VCaP (cell line): ENCODE results near the gene LEF1.
A peak's percentile ranks its signal among the peaks of the same experiment; 100 is the strongest.

Experiments
- H3K27ac ChIP-seq: fragments of 450-650 bp; 2 replicates; pipeline ENCODE4 v1.5.1; 2017
- TF ChIP-seq, protein P1 (sequence below): fragments of 450-650 bp; conservative IDR thresholded peaks from 2 replicates; pipeline ENCODE4 v1.5.1; 2017; ENCODE audit warnings: mild to moderate bottlenecking, moderate library complexity

LEF1 gene

DNA sequence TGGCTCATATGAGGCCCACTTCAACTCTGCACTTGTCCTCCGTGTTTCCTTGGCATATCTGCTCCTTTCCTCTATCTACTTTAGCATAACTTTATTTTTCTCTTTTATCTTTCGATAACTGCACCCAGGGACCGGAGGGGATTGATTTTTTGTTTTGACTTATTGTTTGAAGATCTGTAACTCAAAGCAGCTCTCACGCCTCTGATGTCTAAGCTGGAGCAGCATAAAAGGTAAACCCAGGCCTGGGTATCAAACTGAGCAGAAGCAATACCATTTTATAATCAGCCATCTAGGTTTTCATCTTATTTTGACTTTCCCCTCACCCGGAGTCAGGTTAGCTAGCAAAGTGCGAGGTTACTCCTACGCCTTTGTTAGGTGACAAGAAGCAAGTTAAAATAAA lies 28.4 kb downstream of the LEF1 start:
- TF ChIP-seq, protein P1, sequence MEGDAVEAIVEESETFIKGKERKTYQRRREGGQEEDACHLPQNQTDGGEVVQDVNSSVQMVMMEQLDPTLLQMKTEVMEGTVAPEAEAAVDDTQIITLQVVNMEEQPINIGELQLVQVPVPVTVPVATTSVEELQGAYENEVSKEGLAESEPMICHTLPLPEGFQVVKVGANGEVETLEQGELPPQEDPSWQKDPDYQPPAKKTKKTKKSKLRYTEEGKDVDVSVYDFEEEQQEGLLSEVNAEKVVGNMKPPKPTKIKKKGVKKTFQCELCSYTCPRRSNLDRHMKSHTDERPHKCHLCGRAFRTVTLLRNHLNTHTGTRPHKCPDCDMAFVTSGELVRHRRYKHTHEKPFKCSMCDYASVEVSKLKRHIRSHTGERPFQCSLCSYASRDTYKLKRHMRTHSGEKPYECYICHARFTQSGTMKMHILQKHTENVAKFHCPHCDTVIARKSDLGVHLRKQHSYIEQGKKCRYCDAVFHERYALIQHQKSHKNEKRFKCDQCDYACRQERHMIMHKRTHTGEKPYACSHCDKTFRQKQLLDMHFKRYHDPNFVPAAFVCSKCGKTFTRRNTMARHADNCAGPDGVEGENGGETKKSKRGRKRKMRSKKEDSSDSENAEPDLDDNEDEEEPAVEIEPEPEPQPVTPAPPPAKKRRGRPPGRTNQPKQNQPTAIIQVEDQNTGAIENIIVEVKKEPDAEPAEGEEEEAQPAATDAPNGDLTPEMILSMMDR: no peak
- no peak overlapping the region for H3K27ac ChIP-seq

DNA sequence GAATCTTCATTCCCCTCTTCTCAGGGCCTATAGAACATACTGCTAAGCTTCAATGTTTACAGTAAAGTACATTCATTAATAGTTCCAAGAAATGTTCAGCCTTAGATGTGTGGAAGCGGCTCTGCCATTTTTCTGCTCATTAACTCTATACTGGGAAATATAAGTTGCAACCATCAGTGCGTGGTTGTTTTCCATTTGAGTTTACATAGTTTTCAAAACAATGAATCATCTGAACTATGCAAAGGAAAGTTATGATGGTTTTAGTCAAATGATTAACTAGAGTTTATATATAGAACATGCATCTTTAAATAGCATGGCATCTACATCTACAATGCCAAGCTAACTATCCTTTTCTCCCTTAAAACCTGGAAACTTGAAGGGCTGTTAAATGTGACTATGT lies 29.6 kb downstream of the LEF1 start:
- H3K27ac ChIP-seq: no peak overlapping the region
- TF ChIP-seq, protein P1: no peak

DNA sequence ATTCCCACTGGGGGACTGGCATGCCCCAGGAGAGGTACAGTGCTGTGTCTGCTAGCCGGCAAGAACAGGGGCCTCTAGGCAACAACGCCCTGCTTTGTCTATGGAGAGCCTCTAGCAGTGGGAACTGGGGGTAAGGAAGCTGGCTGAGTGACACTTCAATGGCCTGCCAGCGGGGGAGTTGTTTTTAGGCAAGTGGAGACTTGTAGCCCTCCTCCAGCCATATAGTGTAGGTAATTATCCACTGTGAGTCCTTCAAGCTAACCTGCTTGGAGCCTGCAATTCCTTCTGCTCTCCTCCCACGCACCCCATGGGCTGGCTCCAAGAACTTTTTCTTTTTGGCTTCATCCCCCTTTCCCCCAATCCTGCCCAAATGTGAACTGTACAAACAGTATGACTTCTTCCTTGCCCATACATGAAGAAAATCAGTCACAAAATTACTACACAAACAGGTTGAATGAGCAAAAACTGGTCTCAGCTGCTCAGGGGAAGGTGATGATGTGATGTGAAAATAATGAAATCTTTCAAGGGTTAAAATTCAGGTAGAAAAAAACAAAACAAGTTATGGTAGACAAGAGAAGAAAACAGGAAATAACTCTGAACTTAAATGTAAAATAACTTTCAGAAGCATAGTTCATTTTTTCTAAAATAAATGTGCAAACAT lies 33.1 kb downstream of the LEF1 start:
- TF ChIP-seq, protein P1: no peak
- peak overlapping the region; percentile 39 for H3K27ac ChIP-seq

DNA sequence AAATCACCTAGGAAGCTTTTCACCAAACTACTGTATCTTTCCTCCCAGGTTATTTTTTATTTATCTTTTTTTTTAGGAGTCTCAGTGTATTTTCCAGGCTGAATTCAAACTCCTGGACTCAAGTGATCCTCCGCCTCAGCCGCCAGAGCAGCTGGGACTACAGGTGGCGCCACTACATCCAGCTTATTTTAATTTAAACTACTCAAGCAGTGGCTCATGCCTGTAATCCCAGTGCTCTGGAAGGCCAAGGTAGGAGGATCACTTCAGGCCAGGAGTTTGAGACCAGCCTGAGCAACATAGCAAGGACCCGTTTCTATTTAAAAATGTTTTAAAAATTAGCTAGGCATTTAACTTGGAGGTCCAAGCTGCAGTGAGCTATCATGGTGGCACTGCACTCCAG lies 37.8 kb downstream of the LEF1 start:
- no peak overlapping the region for H3K27ac ChIP-seq
- TF ChIP-seq, protein P1: 0 out of 2 replicates have a peak, but pooled peaks have one; percentile 10

DNA sequence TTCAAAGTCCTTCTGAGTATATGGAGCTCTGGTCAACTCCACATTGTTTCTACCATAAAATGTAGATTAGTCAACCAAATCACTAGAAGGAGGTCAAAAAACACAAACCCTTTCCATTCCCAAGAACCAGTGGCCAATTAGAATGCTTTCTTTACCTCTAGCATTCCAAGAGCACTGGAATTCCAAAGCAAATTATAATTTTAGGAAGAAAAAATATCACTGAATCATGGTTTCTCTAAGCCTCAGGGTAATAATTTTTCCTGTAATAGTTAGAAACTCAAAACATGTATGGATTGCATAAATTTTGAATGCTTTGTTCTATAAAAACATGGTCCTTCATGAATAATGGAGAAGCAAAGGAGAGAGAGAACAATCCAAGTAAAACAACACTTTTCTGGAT lies 39.5 kb downstream of the LEF1 start:
- H3K27ac ChIP-seq: no peak overlapping the region
- TF ChIP-seq, protein P1: no peak

DNA sequence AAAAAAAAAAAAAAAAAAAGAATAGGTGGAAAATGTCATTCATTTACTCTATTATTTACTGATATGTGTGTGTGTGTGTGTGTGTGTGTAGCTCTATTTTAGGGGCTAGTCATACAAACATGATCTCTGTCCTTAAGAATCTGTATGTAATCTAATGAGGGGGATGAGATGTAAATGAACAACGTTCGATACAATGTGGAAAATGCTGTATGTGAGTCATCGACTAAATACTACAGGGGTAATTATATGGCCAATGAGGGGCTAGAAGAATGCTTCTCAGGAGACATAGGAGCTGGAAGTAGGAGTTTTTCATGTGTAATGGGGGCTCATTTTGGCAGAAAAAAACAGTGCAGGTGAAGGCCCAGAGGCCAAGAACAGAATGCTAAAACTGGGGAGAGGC lies 41.9 kb downstream of the LEF1 start:
- no peak overlapping the region for H3K27ac ChIP-seq
- TF ChIP-seq, protein P1: no peak

DNA sequence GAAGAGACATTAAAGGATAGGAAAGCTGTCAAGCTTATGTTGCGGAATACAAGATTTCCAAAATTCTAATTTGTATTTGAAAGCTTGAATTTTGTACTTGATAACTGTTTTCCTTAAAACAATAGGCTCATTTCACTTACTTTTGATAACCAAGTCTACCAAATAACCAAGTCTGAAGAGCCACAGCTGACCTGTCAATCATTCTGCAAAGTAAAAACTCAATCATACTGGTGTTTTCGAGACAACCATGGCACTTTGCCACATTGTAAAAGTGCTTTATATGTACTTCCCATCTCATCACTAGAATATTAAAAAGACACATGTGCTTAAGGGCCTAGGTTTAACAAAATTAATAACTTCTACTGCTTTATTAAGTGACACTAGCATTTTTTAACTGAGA lies 47.9 kb downstream of the LEF1 start:
- TF ChIP-seq, protein P1: no peak
- H3K27ac ChIP-seq: no peak overlapping the region; the same call in 1 of the 2 replicates
